Tibial nerve (tissue), 3 donors: ENCODE results near the gene PHLDA2.

Source experiments
- POLR2A ChIP-seq, 2 donors: fragments of 450-650 bp; IDR thresholded peaks; one replicate each; pipeline ENCODE4 v1.6.1; 2017; ENCODE audit warnings: antibody characterized with exemption in 2 of 2, mild to moderate bottlenecking in 2 of 2, moderate library complexity in 2 of 2
- TF ChIP-seq, protein P1 (sequence below), 5 experiments: fragments of 200-600 bp in 3 of 5; fragments of 450-650 bp in 2 of 5; sonication (generic) in 3 of 5; IDR thresholded peaks; one replicate each; pipeline ENCODE4 v1.5.1; 2016 to 2019; ENCODE audit warnings: antibody characterized with exemption in 5 of 5, mild to moderate bottlenecking in 3 of 5, moderate library complexity in 2 of 5

DNA sequence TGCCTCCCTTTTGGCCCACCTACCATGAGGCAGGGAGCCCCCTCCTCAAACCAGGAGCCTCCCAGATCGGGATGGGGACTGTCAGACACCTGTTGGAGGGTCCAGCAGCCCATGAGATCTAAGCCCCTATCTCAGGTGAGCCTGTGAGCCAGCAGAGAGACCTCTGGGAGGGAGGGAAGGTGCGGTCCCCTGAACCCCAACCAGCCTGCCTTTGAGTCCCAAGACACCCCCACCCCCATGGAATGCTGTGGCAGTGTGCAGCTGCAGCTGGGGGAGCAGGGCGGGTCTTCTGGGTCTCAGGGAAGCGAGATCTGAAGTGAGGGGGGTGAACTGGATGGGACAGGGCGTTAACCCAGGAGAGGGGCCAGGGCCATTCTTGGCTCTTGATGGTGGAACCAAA, 42.3 kb downstream of the PHLDA2 start:
- TF ChIP-seq POLR2A (IDR thresholded peaks at IDR 0.05): no peak
- TF ChIP-seq, protein P1, sequence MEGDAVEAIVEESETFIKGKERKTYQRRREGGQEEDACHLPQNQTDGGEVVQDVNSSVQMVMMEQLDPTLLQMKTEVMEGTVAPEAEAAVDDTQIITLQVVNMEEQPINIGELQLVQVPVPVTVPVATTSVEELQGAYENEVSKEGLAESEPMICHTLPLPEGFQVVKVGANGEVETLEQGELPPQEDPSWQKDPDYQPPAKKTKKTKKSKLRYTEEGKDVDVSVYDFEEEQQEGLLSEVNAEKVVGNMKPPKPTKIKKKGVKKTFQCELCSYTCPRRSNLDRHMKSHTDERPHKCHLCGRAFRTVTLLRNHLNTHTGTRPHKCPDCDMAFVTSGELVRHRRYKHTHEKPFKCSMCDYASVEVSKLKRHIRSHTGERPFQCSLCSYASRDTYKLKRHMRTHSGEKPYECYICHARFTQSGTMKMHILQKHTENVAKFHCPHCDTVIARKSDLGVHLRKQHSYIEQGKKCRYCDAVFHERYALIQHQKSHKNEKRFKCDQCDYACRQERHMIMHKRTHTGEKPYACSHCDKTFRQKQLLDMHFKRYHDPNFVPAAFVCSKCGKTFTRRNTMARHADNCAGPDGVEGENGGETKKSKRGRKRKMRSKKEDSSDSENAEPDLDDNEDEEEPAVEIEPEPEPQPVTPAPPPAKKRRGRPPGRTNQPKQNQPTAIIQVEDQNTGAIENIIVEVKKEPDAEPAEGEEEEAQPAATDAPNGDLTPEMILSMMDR (IDR thresholded peaks at IDR 0.05): no peak
